Parathyroid adenoma (tissue), 2 donors: ENCODE measurements around the gene PPP4R2.

ENCODE experiments used
- H2AFZ ChIP-seq: fragments of 300-600 bp; sonication (generic); one replicate; pipeline ENCODE4 v1.7.0; 2017; ENCODE audit warnings: antibody characterized with exemption, mild to moderate bottlenecking
- H3K27ac ChIP-seq: fragments of 300-600 bp; sonication (generic); one replicate; pipeline ENCODE4 v1.7.0; 2017
- H3K27me3 ChIP-seq: fragments of 300-600 bp; sonication (generic); one replicate; pipeline ENCODE4 v1.7.0; 2017; ENCODE audit warnings: low read length; ENCODE audit not compliant: control insufficient read depth, insufficient read depth
- H3K36me3 ChIP-seq: fragments of 300-600 bp; sonication (generic); one replicate; pipeline ENCODE4 v1.7.0; 2017; ENCODE audit warnings: low read length; ENCODE audit not compliant: control insufficient read depth, insufficient read depth
- H3K4me1 ChIP-seq: fragments of 300-600 bp; sonication (generic); one replicate; pipeline ENCODE4 v1.7.0; 2017; ENCODE audit warnings: control low read depth
- H3K4me2 ChIP-seq: fragments of 300-600 bp; sonication (generic); one replicate; pipeline ENCODE4 v1.7.0; 2017; ENCODE audit warnings: low read length
- H3K4me3 ChIP-seq: fragments of 300-600 bp; sonication (generic); one replicate; pipeline ENCODE4 v1.7.0; 2017; ENCODE audit warnings: low read depth, low read length
- H3K79me2 ChIP-seq: fragments of 300-600 bp; sonication (generic); one replicate; pipeline ENCODE4 v1.7.0; 2017; ENCODE audit warnings: control low read depth
- H3K9ac ChIP-seq: fragments of 300-600 bp; sonication (generic); one replicate; pipeline ENCODE4 v1.7.0; 2017; ENCODE audit warnings: mild to moderate bottlenecking
- H3K9me3 ChIP-seq: fragments of 300-600 bp; sonication (generic); one replicate; pipeline ENCODE4 v1.7.0; 2017; ENCODE audit warnings: low read length; ENCODE audit not compliant: control insufficient read depth
- CTCF ChIP-seq: fragments of 300-600 bp; sonication (generic); IDR thresholded peaks from one replicate; pipeline ENCODE4 v1.7.0; 2017; ENCODE audit warnings: antibody characterized with exemption, mild to moderate bottlenecking
- donor health status: primary hyperparathyroidism.

Gene PPP4R2

GRCh38 chr3:73101881-73102280 is 105.3 kb downstream of the PPP4R2 start:
- H3K79me2 ChIP-seq = no peaks in the 10 kb centered on the region
- H3K4me3 ChIP-seq = no peak overlapping the region
- H3K4me1 ChIP-seq = no peaks in the 10 kb centered on the region
- no peaks in the 10 kb centered on the region for H3K36me3 ChIP-seq
- no peak overlapping the region for H3K4me2 ChIP-seq
- H3K27ac ChIP-seq = no peak overlapping the region
- no peaks in the 10 kb centered on the region for H3K9me3 ChIP-seq
- H2AFZ ChIP-seq = no peak overlapping the region
- no peak for TF ChIP-seq CTCF
- no peak overlapping the region for H3K9ac ChIP-seq
- H3K27me3 ChIP-seq = no peaks in the 10 kb centered on the region

GRCh38 chr3:73107215-73107614 is 110.6 kb downstream of the PPP4R2 start:
- no peaks in the 10 kb centered on the region for H3K9me3 ChIP-seq
- TF ChIP-seq CTCF = no peak
- no peak overlapping the region for H3K4me3 ChIP-seq
- H3K27me3 ChIP-seq = no peaks in the 10 kb centered on the region
- no peak overlapping the region for H2AFZ ChIP-seq
- no peaks in the 10 kb centered on the region for H3K79me2 ChIP-seq
- no peaks in the 10 kb centered on the region for H3K4me1 ChIP-seq
- no peak overlapping the region for H3K4me2 ChIP-seq
- H3K9ac ChIP-seq = no peak overlapping the region
- no peak overlapping the region for H3K27ac ChIP-seq
- H3K36me3 ChIP-seq = no peaks in the 10 kb centered on the region

- H3K4me3 ChIP-seq = no peak overlapping the region
- H3K27ac ChIP-seq = no peak overlapping the region
- H3K9me3 ChIP-seq = no peaks in the 10 kb centered on the region
- TF ChIP-seq CTCF = no peak
- H3K9ac ChIP-seq = no peak overlapping the region
- no peaks in the 10 kb centered on the region for H3K27me3 ChIP-seq
- H3K36me3 ChIP-seq = no peaks in the 10 kb centered on the region
- no peak overlapping the region for H3K4me2 ChIP-seq
- H2AFZ ChIP-seq = no peak overlapping the region
- H3K79me2 ChIP-seq = no peaks in the 10 kb centered on the region
- H3K4me1 ChIP-seq = no peaks in the 10 kb centered on the region
Observed at GRCh38 chr3:73107676-73108187, 111.1 kb downstream of the PPP4R2 start.

GRCh38 chr3:73108750-73109149 is 112.1 kb downstream of the PPP4R2 start:
- Histone ChIP-seq H3K36me3 (no peaks in the 10 kb centered on the region), H3K4me1 (no peaks in the 10 kb centered on the region), H3K79me2 (no peaks in the 10 kb centered on the region), H3K9me3 (no peaks in the 10 kb centered on the region), H3K27me3 (no peaks in the 10 kb centered on the region), H3K4me2 (no peak overlapping the region), H2AFZ (no peak overlapping the region), H3K9ac (no peak overlapping the region), H3K27ac (no peak overlapping the region), H3K4me3 (no peak overlapping the region)
- no peak for TF ChIP-seq CTCF

GRCh38 chr3:73110530-73110929 is 113.9 kb downstream of the PPP4R2 start:
- Histone ChIP-seq H2AFZ (no peak overlapping the region), H3K36me3 (no peaks in the 10 kb centered on the region), H3K4me3 (no peak overlapping the region), H3K4me2 (no peak overlapping the region), H3K79me2 (no peaks in the 10 kb centered on the region), H3K9me3 (no peaks in the 10 kb centered on the region), H3K9ac (no peak overlapping the region), H3K27ac (no peak overlapping the region), H3K27me3 (no peaks in the 10 kb centered on the region), H3K4me1 (no peaks in the 10 kb centered on the region)
- no peak for TF ChIP-seq CTCF
